Left lung (tissue), 10 donors: ENCODE results near the gene TMPRSS11F. TPM values are rescaled to one million over a fixed set of nuclear protein-coding genes. Genes with fewer than 3 reads are reported as not detected.

Experiments used
- ATAC-seq: fragments of 200-7000 bp; cut with Tn5 transposase; one replicate; pipeline ENCODE4 v1.9.1; 2020; ENCODE audit warnings: moderate library complexity
- DNase-seq, 4 donors: peaks; one replicate each; pipeline ENCODE4 v3.0.0-alpha.2; 2013 to 2020
- H3K27ac ChIP-seq, 2 donors: fragments of 200-600 bp; sonication (generic) in 1 of 2; one replicate each; pipeline versions ENCODE4 v1.5.0 to v1.8.0; 2020 to 2021
- H3K27me3 ChIP-seq, 2 donors: fragments of 200-600 bp; sonication (generic) in 1 of 2; one replicate each; pipeline versions ENCODE4 v1.5.0 to v1.8.0; 2020 to 2021
- H3K36me3 ChIP-seq, 2 donors: fragments of 200-600 bp; sonication (generic) in 1 of 2; one replicate each; pipeline versions ENCODE4 v1.5.0 to v1.8.0; 2020 to 2021
- H3K4me1 ChIP-seq, 2 donors: fragments of 200-600 bp; one replicate each; pipeline ENCODE4 v1.8.0; 2021
- H3K4me3 ChIP-seq, 2 donors: fragments of 200-600 bp; sonication (generic) in 1 of 2; one replicate each; pipeline versions ENCODE4 v1.5.0 to v1.8.0; 2020 to 2021; ENCODE audit warnings: mild to moderate bottlenecking in 1 of 2
- H3K9me3 ChIP-seq, 2 donors: fragments of 200-600 bp; sonication (generic) in 1 of 2; one replicate each; pipeline versions ENCODE4 v1.5.0 to v1.8.0; 2020 to 2021
- intact Hi-C, 2 donors: fragments of 100-400 bp; cut with DNase I; formaldehyde crosslinking; loops; one replicate each; pipeline versions ENCODE4 v1.11.2 to v1.14.2; 2022
- polyA plus RNA-seq, 6 donors: library from polyadenylated mRNA; unstranded; fragments of 120-200 nt; gene quantifications; one replicate each; pipeline ENCODE4 v1.2.1, GENCODE V29; 2013; ENCODE audit not compliant: insufficient read length in 6 of 6
- total RNA-seq, 2 donors: library from RNA; stranded (reverse); fragmentation: NEBNext Ultra II Directional; extraction: Animal tissue kit (Norgen Biotek cat#: 25700); gene quantifications; one replicate each; pipeline ENCODE4 v1.2.1, GENCODE V29; 2021
- TF ChIP-seq, protein P1 (sequence below), 2 donors: fragments of 200-600 bp; sonication (generic) in 1 of 2; IDR thresholded peaks; one replicate each; pipeline versions ENCODE4 v1.5.0 to v1.8.0; 2021; ENCODE audit warnings: antibody characterized with exemption in 2 of 2
- donor health status: DM: no; HTN: yes; CAD: no.
- donor health status: DM: no; HTN: no; CAD: no.

TMPRSS11F gene
- total and polyA plus RNA-seq, 8 donors, result 0.07 to 0.18 (median 0.10) TPM; not detected in 5

DNA sequence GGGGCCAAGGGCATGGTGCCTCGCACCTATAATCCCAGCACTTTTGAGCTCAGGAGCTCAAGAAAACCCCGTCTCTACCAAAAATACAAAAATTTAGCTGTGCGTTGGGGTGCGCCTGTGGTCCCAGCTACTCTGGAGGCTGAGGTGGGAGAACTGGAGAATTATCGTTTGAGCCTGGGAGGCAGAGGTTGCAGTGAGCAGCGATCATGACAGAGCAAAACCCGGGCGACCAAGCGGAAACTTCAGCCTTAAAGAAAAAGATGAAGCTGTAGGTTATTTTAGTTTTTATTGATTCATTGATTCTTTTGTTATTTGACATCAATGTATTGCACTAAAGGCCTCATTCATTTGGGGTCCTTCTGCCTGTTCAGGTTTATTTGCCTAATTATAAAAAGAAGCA is 5.4 kb downstream of the TMPRSS11F start:
- no peak overlapping the region for H3K27ac ChIP-seq
- no peak overlapping the region for H3K4me3 ChIP-seq
- H3K27me3 ChIP-seq, result no peaks in the 10 kb centered on the region
- no peaks in the 10 kb centered on the region for H3K4me1 ChIP-seq
- TF ChIP-seq, protein P1, sequence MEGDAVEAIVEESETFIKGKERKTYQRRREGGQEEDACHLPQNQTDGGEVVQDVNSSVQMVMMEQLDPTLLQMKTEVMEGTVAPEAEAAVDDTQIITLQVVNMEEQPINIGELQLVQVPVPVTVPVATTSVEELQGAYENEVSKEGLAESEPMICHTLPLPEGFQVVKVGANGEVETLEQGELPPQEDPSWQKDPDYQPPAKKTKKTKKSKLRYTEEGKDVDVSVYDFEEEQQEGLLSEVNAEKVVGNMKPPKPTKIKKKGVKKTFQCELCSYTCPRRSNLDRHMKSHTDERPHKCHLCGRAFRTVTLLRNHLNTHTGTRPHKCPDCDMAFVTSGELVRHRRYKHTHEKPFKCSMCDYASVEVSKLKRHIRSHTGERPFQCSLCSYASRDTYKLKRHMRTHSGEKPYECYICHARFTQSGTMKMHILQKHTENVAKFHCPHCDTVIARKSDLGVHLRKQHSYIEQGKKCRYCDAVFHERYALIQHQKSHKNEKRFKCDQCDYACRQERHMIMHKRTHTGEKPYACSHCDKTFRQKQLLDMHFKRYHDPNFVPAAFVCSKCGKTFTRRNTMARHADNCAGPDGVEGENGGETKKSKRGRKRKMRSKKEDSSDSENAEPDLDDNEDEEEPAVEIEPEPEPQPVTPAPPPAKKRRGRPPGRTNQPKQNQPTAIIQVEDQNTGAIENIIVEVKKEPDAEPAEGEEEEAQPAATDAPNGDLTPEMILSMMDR (IDR thresholded peaks at IDR 0.05), result no peak
- ATAC-seq (no peak), DNase-seq (no peak)
- no peaks in the 10 kb centered on the region for H3K36me3 ChIP-seq
- peaks cover 0 to 2% of the 10 kb centered on the region in 2 donors for H3K9me3 ChIP-seq
- intact Hi-C loops, result no loop called here

DNA sequence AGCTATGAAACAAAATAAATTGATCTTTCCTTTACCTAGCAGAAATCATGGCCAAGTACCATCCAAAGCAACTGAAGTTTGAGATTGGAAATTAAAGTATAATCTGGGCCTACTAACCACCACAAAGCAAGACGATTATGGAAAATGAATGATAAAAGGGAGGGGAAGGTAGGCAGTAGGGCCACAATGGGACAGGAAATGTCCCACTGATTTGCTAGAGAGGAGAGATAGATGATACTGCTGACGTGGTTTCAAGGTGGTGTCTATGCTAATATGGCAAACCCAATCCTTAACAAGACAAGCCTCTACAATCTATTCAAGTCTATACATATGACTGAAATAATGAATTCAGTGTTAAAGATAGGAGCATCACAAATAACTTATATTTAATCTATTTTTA is 6.1 kb downstream of the TMPRSS11F start:
- TF ChIP-seq, protein P1 (IDR thresholded peaks at IDR 0.05), result no peak
- intact Hi-C loops, result no loop called here

DNA sequence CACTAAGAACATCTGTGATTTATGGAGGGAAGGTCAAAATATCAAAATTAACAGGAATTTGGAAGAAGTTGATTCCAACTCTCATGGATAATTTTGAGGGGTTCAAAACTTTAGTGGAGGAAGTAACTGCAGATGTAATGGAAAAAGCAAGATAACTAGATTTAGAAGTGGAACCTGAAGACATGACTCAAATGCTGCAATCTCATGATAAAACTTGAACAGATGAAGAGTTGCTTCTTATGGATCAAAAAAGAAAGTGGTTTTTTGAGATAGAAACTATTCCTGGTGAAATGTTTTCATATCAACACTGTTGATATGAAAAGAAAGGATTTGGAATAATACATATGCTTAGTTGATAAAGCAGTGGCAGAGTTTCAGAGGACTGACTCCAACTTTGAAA is 9.7 kb downstream of the TMPRSS11F start:
- TF ChIP-seq, protein P1 (IDR thresholded peaks at IDR 0.05), result no peak
- intact Hi-C loops, result no loop called here
- Histone ChIP-seq H3K9me3 (peaks cover 0 to 19% of the 10 kb centered on the region in 2 donors), H3K4me3 (no peak overlapping the region), H3K4me1 (no peaks in the 10 kb centered on the region), H3K27me3 (no peaks in the 10 kb centered on the region), H3K27ac (no peak overlapping the region), H3K36me3 (no peaks in the 10 kb centered on the region)
- no peak for ATAC-seq
- DNase-seq, result no peak

More for the DNA sequence above, 6.1 kb downstream of the TMPRSS11F start:
- Histone ChIP-seq H3K36me3 (no peaks in the 10 kb centered on the region), H3K9me3 (peaks cover 0 to 3% of the 10 kb centered on the region in 2 donors), H3K4me1 (no peaks in the 10 kb centered on the region), H3K27me3 (no peaks in the 10 kb centered on the region), H3K27ac (no peak overlapping the region), H3K4me3 (no peak overlapping the region)
- DNase-seq, result no peak
- ATAC-seq, result no peak

DNA sequence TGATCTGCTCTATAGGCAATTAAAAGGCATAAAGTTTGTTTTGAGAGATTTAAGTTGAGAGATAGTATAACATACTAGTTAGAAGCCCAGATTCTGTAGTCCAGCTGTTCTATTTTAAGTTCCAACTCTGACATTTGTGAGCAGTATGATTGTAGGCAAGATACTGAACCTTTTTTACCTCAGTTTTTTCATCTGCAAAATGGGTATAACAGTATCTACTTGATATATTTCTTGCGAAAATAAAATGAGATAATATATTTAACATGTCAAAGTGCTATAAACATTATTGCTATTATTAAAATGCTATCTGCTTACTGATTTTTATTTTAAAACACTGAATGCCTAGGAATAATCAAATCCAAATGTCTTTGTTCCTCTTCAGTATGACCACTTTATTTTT is 19.2 kb downstream of the TMPRSS11F start:
- Histone ChIP-seq H3K27ac (no peak overlapping the region), H3K4me1 (no peaks in the 10 kb centered on the region), H3K9me3 (peaks cover 0 to 6% of the 10 kb centered on the region in 2 donors), H3K27me3 (no peaks in the 10 kb centered on the region), H3K4me3 (no peak overlapping the region), H3K36me3 (no peaks in the 10 kb centered on the region)
- ATAC-seq (no peak), DNase-seq (no peak)
- intact Hi-C loops, result no loop called here
- TF ChIP-seq, protein P1 (IDR thresholded peaks at IDR 0.05), result no peak

DNA sequence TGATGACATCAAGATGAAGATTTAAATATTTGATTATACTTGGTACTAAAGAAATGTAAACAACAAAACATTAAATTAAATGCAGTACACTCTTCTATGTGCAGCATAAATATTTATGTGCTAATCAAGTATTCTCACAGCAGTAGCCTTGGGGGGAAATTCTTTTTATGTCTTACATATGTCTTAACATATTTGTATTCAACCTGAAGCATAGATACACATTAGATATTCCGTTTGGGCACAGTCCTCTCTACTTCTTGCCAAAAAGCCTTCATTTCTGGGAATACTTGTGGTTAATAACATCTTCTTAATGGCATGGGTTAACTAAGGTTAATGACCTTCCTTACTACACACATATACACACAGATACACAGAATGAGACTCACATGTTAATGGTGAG is 19.8 kb downstream of the TMPRSS11F start:
- H3K9me3 ChIP-seq, result peaks cover 0 to under 1% of the 10 kb centered on the region in 2 donors
- intact Hi-C loops, result no loop called here
- ATAC-seq, result no peak

More for the DNA sequence above, 19.8 kb downstream of the TMPRSS11F start:
- TF ChIP-seq, protein P1 (IDR thresholded peaks at IDR 0.05), result no peak
- H3K36me3 ChIP-seq, result no peaks in the 10 kb centered on the region
- no peaks in the 10 kb centered on the region for H3K27me3 ChIP-seq
- no peaks in the 10 kb centered on the region for H3K4me1 ChIP-seq
- H3K27ac ChIP-seq, result no peak overlapping the region
- DNase-seq, result no peak
- no peak overlapping the region for H3K4me3 ChIP-seq
